Measurements from ENCODE around the gene PSMD13. TPM values are rescaled to one million over a fixed set of nuclear protein-coding genes. Genes with fewer than 3 reads are reported as not detected.

PSMD13 gene
- total RNA-seq, 1 experiment from 2014 or later, result 179 TPM

- BruUV-seq (replicated peaks), result no TSS peak
- H3K36me3 ChIP-seq (ENCODE audit: control insufficient read depth in 1 of 2, insufficient read depth in 2 of 2, low read length in 2 of 2), result peaks cover 6 to 24% of the 10 kb centered on the region in 2 experiments; a peak in 3 of 4 replicates
- no peak for ATAC-seq
- TF ChIP-seq POLR2A (IDR thresholded peaks at IDR 0.05; ENCODE audit: borderline replicate concordance, extremely low read depth, insufficient read depth, insufficient read length) (no peak), CEBPB (IDR thresholded peaks at IDR 0.05; ENCODE audit: low read depth) (no peak), EZH2phosphoT487 (IDR thresholded peaks at IDR 0.05; ENCODE audit: borderline replicate concordance) (no peak), CBX3 (IDR thresholded peaks at IDR 0.05; ENCODE audit: low read depth) (no peak), ELF1 (IDR thresholded peaks at IDR 0.05; ENCODE audit: borderline replicate concordance, low read depth) (no peak), YY1 (IDR thresholded peaks at IDR 0.05; ENCODE audit: extremely low read depth, insufficient replicate concordance, low read depth, low read length) (no peak), POLR2AphosphoS5 (IDR thresholded peaks at IDR 0.05; ENCODE audit: low read depth, low read length) (no peak)
- H3K27me3 ChIP-seq (ENCODE audit: insufficient read depth, low read length), result no peaks in the 10 kb centered on the region
- no peak overlapping the region for H3K9ac ChIP-seq (ENCODE audit: low read length)
- no peaks in the 10 kb centered on the region for H4K20me1 ChIP-seq (ENCODE audit: insufficient read depth)
- intact Hi-C loops (cut with micrococcal nuclease), result no loop called here
- H3K4me3 ChIP-seq (replicated peaks in 1 of 2; ENCODE audit: low read depth in 1 of 2, low read length in 2 of 2), result no peak overlapping the region
- no peak overlapping the region for H2AFZ ChIP-seq (ENCODE audit: low read depth, low read length, poor library complexity, severe bottlenecking)
- no peaks in the 10 kb centered on the region for H3K9me2 ChIP-seq (ENCODE audit: insufficient read depth)
- H3K4me2 ChIP-seq (ENCODE audit: low read length), result no peak overlapping the region
- peaks cover 29% of the 10 kb centered on the region for H3K79me2 ChIP-seq (ENCODE audit: insufficient read depth, low read length)
- CTCF ChIA-PET, result no interaction called here
- H3K9me3 ChIP-seq (ENCODE audit: control insufficient read depth in 1 of 2, insufficient read depth in 1 of 2, low read depth in 1 of 2, low read length in 2 of 2), result no peaks in the 10 kb centered on the region
- H3K27ac ChIP-seq (ENCODE audit: low read depth, low read length), result no peak overlapping the region
- RAD21 ChIA-PET (ENCODE audit: low non-redundant PET in 1 of 2, low total read pairs in 2 of 2, uncharacterized antibody in 2 of 2, unreplicated experiment in 2 of 2), result no interaction called here
- H3K4me1 ChIP-seq (ENCODE audit: control insufficient read depth in 1 of 2, insufficient read depth in 2 of 2, low read length in 2 of 2), result peaks cover 7 to 11% of the 10 kb centered on the region in 2 experiments
- DNase-seq (ENCODE audit: low read depth, low spot score), result no peak
- POLR2A ChIA-PET, result no interaction called here
Measured at GRCh38 chr11:202490-202889, 34.3 kb upstream of the PSMD13 start.

GRCh38 chr11:203056-203944 is 33.5 kb upstream of the PSMD13 start:
- ChIA-PET POLR2A (interaction anchor here (0.6 kb wide), 1 partner anchor 17 kb away, joined by 5 read pairs; no protein-coding TSS in a partner anchor), RAD21 (ENCODE audit: low non-redundant PET in 1 of 2, low total read pairs in 2 of 2, uncharacterized antibody in 2 of 2, unreplicated experiment in 2 of 2) (no interaction called here), CTCF (no interaction called here)
- no TSS peak for BruUV-seq (replicated peaks)
- intact Hi-C loops (cut with micrococcal nuclease), result no loop called here
- peaks cover 7 to 11% of the 10 kb centered on the region in 2 experiments for H3K4me1 ChIP-seq (ENCODE audit: control insufficient read depth in 1 of 2, insufficient read depth in 2 of 2, low read length in 2 of 2)
- H3K9ac ChIP-seq (ENCODE audit: low read length), result no peak overlapping the region
- no peak overlapping the region for H3K4me2 ChIP-seq (ENCODE audit: low read length)
- H3K79me2 ChIP-seq (ENCODE audit: insufficient read depth, low read length), result peaks cover 33% of the 10 kb centered on the region
- DNase-seq (ENCODE audit: low read depth, low spot score) (no peak), ATAC-seq (no peak)
- no peaks in the 10 kb centered on the region for H4K20me1 ChIP-seq (ENCODE audit: insufficient read depth)
- no peak overlapping the region for H2AFZ ChIP-seq (ENCODE audit: low read depth, low read length, poor library complexity, severe bottlenecking)
- no peaks in the 10 kb centered on the region for H3K27me3 ChIP-seq (ENCODE audit: insufficient read depth, low read length)
- no peaks in the 10 kb centered on the region for H3K9me3 ChIP-seq (ENCODE audit: control insufficient read depth in 1 of 2, insufficient read depth in 1 of 2, low read depth in 1 of 2, low read length in 2 of 2)
- H3K4me3 ChIP-seq (replicated peaks in 1 of 2; ENCODE audit: low read depth in 1 of 2, low read length in 2 of 2), result no peak overlapping the region
- peaks cover 6 to 24% of the 10 kb centered on the region in 2 experiments; a peak in 3 of 4 replicates for H3K36me3 ChIP-seq (ENCODE audit: control insufficient read depth in 1 of 2, insufficient read depth in 2 of 2, low read length in 2 of 2)
- H3K27ac ChIP-seq (ENCODE audit: low read depth, low read length), result no peak overlapping the region
- H3K9me2 ChIP-seq (ENCODE audit: insufficient read depth), result no peaks in the 10 kb centered on the region
- TF ChIP-seq JUND (IDR thresholded peaks at IDR 0.05) (no peak), CBX3 (IDR thresholded peaks at IDR 0.05; ENCODE audit: low read depth) (no peak), REST (IDR thresholded peaks at IDR 0.05; ENCODE audit: low read depth) (no peak), ELF1 (IDR thresholded peaks at IDR 0.05; ENCODE audit: borderline replicate concordance, low read depth) (no peak)
- TF ChIP-seq, protein P1, sequence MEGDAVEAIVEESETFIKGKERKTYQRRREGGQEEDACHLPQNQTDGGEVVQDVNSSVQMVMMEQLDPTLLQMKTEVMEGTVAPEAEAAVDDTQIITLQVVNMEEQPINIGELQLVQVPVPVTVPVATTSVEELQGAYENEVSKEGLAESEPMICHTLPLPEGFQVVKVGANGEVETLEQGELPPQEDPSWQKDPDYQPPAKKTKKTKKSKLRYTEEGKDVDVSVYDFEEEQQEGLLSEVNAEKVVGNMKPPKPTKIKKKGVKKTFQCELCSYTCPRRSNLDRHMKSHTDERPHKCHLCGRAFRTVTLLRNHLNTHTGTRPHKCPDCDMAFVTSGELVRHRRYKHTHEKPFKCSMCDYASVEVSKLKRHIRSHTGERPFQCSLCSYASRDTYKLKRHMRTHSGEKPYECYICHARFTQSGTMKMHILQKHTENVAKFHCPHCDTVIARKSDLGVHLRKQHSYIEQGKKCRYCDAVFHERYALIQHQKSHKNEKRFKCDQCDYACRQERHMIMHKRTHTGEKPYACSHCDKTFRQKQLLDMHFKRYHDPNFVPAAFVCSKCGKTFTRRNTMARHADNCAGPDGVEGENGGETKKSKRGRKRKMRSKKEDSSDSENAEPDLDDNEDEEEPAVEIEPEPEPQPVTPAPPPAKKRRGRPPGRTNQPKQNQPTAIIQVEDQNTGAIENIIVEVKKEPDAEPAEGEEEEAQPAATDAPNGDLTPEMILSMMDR (IDR thresholded peaks at IDR 0.05 in 2 of 3, conservative IDR thresholded peaks at IDR 0.05 in 1 of 3; ENCODE audit: borderline replicate concordance in 1 of 3, insufficient read depth in 1 of 3, low read depth in 2 of 3, low read length in 2 of 3), result no peak

Measured in HCT116 (cell line).